Retinal pigment epithelial cell (primary cell): Measurements from ENCODE around the gene UAP1L1.
A peak's percentile ranks its signal among the peaks of the same experiment; 100 is the strongest.

Source experiments
- DNase-seq: peaks from one replicate; pipeline ENCODE4 v3.0.0-alpha.2; 2010; ENCODE audit warnings: low read depth
- H3K4me3 ChIP-seq: 2 replicates; pipeline ENCODE4 v1.5.1; 2011; ENCODE audit warnings: mild to moderate bottlenecking, low read length, control low read depth, moderate library complexity
- CTCF ChIP-seq: conservative IDR thresholded peaks from 2 replicates; pipeline ENCODE4 v1.5.1; 2011; ENCODE audit warnings: low read depth, low read length, control low read depth, inconsistent platforms

The UAP1L1 gene

GRCh38 chr9:137080260-137081122, 3.2 kb downstream of the UAP1L1 start:
- H3K4me3 ChIP-seq: no peak overlapping the region
- no peak for TF ChIP-seq CTCF
- DNase-seq: no peak

- no peak overlapping the region for H3K4me3 ChIP-seq
- no peak for TF ChIP-seq CTCF
- DNase-seq: no peak
These were observed 5.1 kb downstream of the UAP1L1 start for GRCh38 chr9:137082222-137082924.

- H3K4me3 ChIP-seq: no peak overlapping the region
- no peak for DNase-seq
- TF ChIP-seq CTCF: no peak
These were observed 5.6 kb downstream of the UAP1L1 start for GRCh38 chr9:137082925-137083290.

GRCh38 chr9:137083394-137084004, 6.2 kb downstream of the UAP1L1 start:
- TF ChIP-seq CTCF: no peak
- peak; percentile 92 for DNase-seq
- no peak overlapping the region for H3K4me3 ChIP-seq

- no peak overlapping the region for H3K4me3 ChIP-seq
- no peak for DNase-seq
- no peak for TF ChIP-seq CTCF
These were observed 7.2 kb downstream of the UAP1L1 start for GRCh38 chr9:137084526-137084925.

GRCh38 chr9:137085920-137086530, 8.7 kb downstream of the UAP1L1 start:
- TF ChIP-seq CTCF: no peak
- DNase-seq: no peak
- peak overlapping the region; percentile 72 for H3K4me3 ChIP-seq
